HCT116 (cell line): ENCODE measurements around the gene THEM4. TPM values are rescaled to one million over a fixed set of nuclear protein-coding genes. Genes with fewer than 3 reads are reported as not detected.
"Not testable (repeated sequence)": the region's sequence is repeated elsewhere in the genome, so short reads cannot be mapped to it uniquely, and the experiment has no call there.

Experiments
- ATAC-seq: fragments of 200-7000 bp; cut with Tn5 transposase; 2 replicates; pipeline ENCODE4 v1.9.1; 2020; ENCODE audit warnings: mild to moderate bottlenecking, moderate library complexity
- BruUV-seq: library from RNA; stranded (reverse); fragments of 400-500 nt; replicated peaks from 2 replicates; lab custom pipeline; 2021; lab: Mats Ljungman, UMichigan
- CTCF ChIA-PET: fragments of 300-600 bp; sonication (Branson Sonifier 250); formaldehyde crosslinking; loops from one replicate; lab custom pipeline; 2021; ENCODE audit warnings: antibody characterized with exemption; lab: Charles Lee
- POLR2A ChIA-PET: fragments of 300-600, 350-600 bp; sonication (Branson Sonifier 250); formaldehyde crosslinking; loops from one replicate; lab custom pipeline; 2021; ENCODE audit warnings: antibody characterized with exemption; lab: Charles Lee
- RAD21 ChIA-PET, 2 experiments: fragments of 300-600 bp; sonication (Branson Sonifier 250); formaldehyde crosslinking; loops; one replicate each; lab custom pipeline; 2023; ENCODE audit warnings: low total read pairs in 2 of 2; ENCODE audit not compliant: uncharacterized antibody in 2 of 2, unreplicated experiment in 2 of 2, low non-redundant PET in 1 of 2; lab: Charles Lee
- DNase-seq: peaks from one replicate; pipeline ENCODE4 v3.0.0-alpha.2; 2010; ENCODE audit warnings: low read depth, low spot score
- H2AFZ ChIP-seq: fragments of 200-600 bp; shearing (Covaris generic), sonication (generic); 2 replicates; pipeline ENCODE4 v1.6.1; 2017; ENCODE audit warnings: low read depth, mixed run types, mixed read lengths, antibody characterized with exemption, low read length; ENCODE audit not compliant: poor library complexity, severe bottlenecking
- H3K27ac ChIP-seq: 2 replicates; pipeline ENCODE4 v1.5.1; 2012; ENCODE audit warnings: low read depth, low read length
- H3K27me3 ChIP-seq: fragments of 200-600 bp; sonication (generic); 2 replicates; pipeline ENCODE4 v1.6.1; 2016; ENCODE audit warnings: mixed run types, low read length, mixed read lengths; ENCODE audit not compliant: insufficient read depth
- H3K36me3 ChIP-seq, 2 experiments: fragments of 200-500 bp in 1 of 2; fragments of 200-600 bp in 1 of 2; sonication (Bioruptor generic) in 1 of 2; sonication (generic) in 1 of 2; 2 replicates each; pipeline versions ENCODE4 v1.5.1 to v1.6.1; 2014 to 2016; ENCODE audit warnings: low read length in 2 of 2, inconsistent platforms in 1 of 2, mixed read lengths in 1 of 2, mixed run types in 1 of 2; ENCODE audit not compliant: insufficient read depth in 2 of 2, control insufficient read depth in 1 of 2
- H3K4me1 ChIP-seq, 2 experiments: fragments of 200-600 bp in 1 of 2; sonication (generic) in 1 of 2; 2 replicates each; pipeline versions ENCODE4 v1.5.1 to v1.6.1; 2012 to 2017; ENCODE audit warnings: low read length in 2 of 2, inconsistent platforms in 1 of 2, mild to moderate bottlenecking in 1 of 2, mixed read lengths in 1 of 2, mixed run types in 1 of 2, moderate library complexity in 1 of 2; ENCODE audit not compliant: insufficient read depth in 2 of 2, control insufficient read depth in 1 of 2
- H3K4me2 ChIP-seq: fragments of 200-600 bp; sonication (generic); 2 replicates; pipeline ENCODE4 v1.6.1; 2017; ENCODE audit warnings: mixed run types, low read length, mixed read lengths
- H3K4me3 ChIP-seq, 2 experiments: fragments of 200-600 bp in 1 of 2; sonication (generic) in 1 of 2; replicated peaks in 1 of 2; 2 replicates each; pipeline ENCODE4 v1.5.1; 2011 to 2016; ENCODE audit warnings: low read length in 2 of 2, control low read depth in 1 of 2, low read depth in 1 of 2, mild to moderate bottlenecking in 1 of 2, mixed read lengths in 1 of 2, mixed run types in 1 of 2
- H3K79me2 ChIP-seq: fragments of 200-600 bp; sonication (generic); 2 replicates; pipeline ENCODE4 v1.6.1; 2017; ENCODE audit warnings: mild to moderate bottlenecking, mixed run types, low read length, moderate library complexity, mixed read lengths; ENCODE audit not compliant: insufficient read depth
- H3K9ac ChIP-seq: fragments of 200-600 bp; sonication (generic); 2 replicates; pipeline ENCODE4 v1.6.1; 2016; ENCODE audit warnings: low read length, mixed read lengths
- H3K9me2 ChIP-seq: fragments of 200-600 bp; sonication (generic), shearing (Covaris generic); 2 replicates; pipeline ENCODE4 v1.6.1; 2017; ENCODE audit warnings: mixed run types, mild to moderate bottlenecking, moderate library complexity; ENCODE audit not compliant: insufficient read depth
- H3K9me3 ChIP-seq, 2 experiments: fragments of 200-500 bp in 1 of 2; fragments of 200-600 bp in 1 of 2; sonication (Bioruptor generic) in 1 of 2; sonication (generic) in 1 of 2; 2 replicates each; pipeline ENCODE4 v1.6.1; 2014 to 2017; ENCODE audit warnings: low read length in 2 of 2, mixed read lengths in 2 of 2, inconsistent platforms in 1 of 2, low read depth in 1 of 2, mild to moderate bottlenecking in 1 of 2, mixed run types in 1 of 2, moderate library complexity in 1 of 2; ENCODE audit not compliant: control insufficient read depth in 1 of 2, insufficient read depth in 1 of 2
- H4K20me1 ChIP-seq: fragments of 200-600 bp; sonication (generic), shearing (Covaris generic); 2 replicates; pipeline ENCODE4 v1.6.1; 2017; ENCODE audit warnings: mixed run types, mild to moderate bottlenecking, moderate library complexity; ENCODE audit not compliant: insufficient read depth
- CBX3 ChIP-seq: IDR thresholded peaks from 2 replicates; pipeline ENCODE4 v1.6.1; 2012; ENCODE audit warnings: low read depth
- CEBPB ChIP-seq: IDR thresholded peaks from 2 replicates; pipeline ENCODE4 v1.6.1; 2012; ENCODE audit warnings: low read depth
- EGR1 ChIP-seq: IDR thresholded peaks from 2 replicates; pipeline ENCODE4 v1.6.1; 2012; ENCODE audit warnings: low read depth
- EZH2phosphoT487 ChIP-seq: fragments of 200-600 bp; IDR thresholded peaks from 2 replicates; pipeline ENCODE4 v1.6.1; 2018; ENCODE audit warnings: antibody characterized with exemption, borderline replicate concordance
- FOSL1 ChIP-seq: IDR thresholded peaks from 2 replicates; pipeline ENCODE4 v1.6.1; 2012; ENCODE audit warnings: low read depth
- POLR2AphosphoS5 ChIP-seq: IDR thresholded peaks from 2 replicates; pipeline ENCODE4 v1.6.1; 2011; ENCODE audit warnings: mild to moderate bottlenecking, low read depth, low read length, moderate library complexity
- RAD21 ChIP-seq: IDR thresholded peaks from 2 replicates; pipeline ENCODE4 v1.6.1; 2012; ENCODE audit warnings: low read depth, mild to moderate bottlenecking
- SIN3A ChIP-seq: IDR thresholded peaks from 2 replicates; pipeline ENCODE4 v1.6.1; 2012; ENCODE audit warnings: low read depth
- SRF ChIP-seq: IDR thresholded peaks from 2 replicates; pipeline ENCODE4 v1.6.1; 2012; ENCODE audit warnings: low read depth
- TCF7L2 ChIP-seq: IDR thresholded peaks from 2 replicates; pipeline ENCODE4 v1.7.0; 2011; ENCODE audit warnings: borderline replicate concordance, inconsistent platforms; ENCODE audit not compliant: insufficient read depth, insufficient read length; ENCODE audit errors: extremely low read depth
- YY1 ChIP-seq: IDR thresholded peaks from 2 replicates; pipeline ENCODE4 v1.6.1; 2011; ENCODE audit warnings: low read length, low read depth, moderate library complexity, mild to moderate bottlenecking; ENCODE audit not compliant: insufficient replicate concordance; ENCODE audit errors: extremely low read depth
- ZFX ChIP-seq: fragments of 450-650 bp; IDR thresholded peaks from 2 replicates; pipeline ENCODE4 v1.6.1; 2017
- ZNF274 ChIP-seq: fragments of 200-500 bp; sonication (Bioruptor generic); IDR thresholded peaks from 2 replicates; pipeline ENCODE4 v1.6.1; 2014; ENCODE audit warnings: mild to moderate bottlenecking, low read depth, low read length, inconsistent platforms
- intact Hi-C: fragments of 100-400 bp; cut with micrococcal nuclease; formaldehyde crosslinking; loops from 2 replicates; pipeline ENCODE4 v1.10.0; 2022
- total RNA-seq: library from RNA; stranded (reverse); gene quantifications from one replicate; pipeline ENCODE4 v1.2.1, GENCODE V29; 2021; ENCODE audit not compliant: unreplicated experiment
- TF ChIP-seq, protein P1 (sequence below), 3 experiments: fragments of 200-600 bp in 1 of 3; sonication (generic) in 1 of 3; IDR thresholded peaks in 2 of 3; conservative IDR thresholded peaks in 1 of 3; 2 replicates each; pipeline ENCODE4 v1.5.1; 2012 to 2017; ENCODE audit warnings: low read depth in 2 of 3, low read length in 2 of 3, antibody characterized with exemption in 1 of 3, borderline replicate concordance in 1 of 3, control low read depth in 1 of 3, mild to moderate bottlenecking in 1 of 3, mixed read lengths in 1 of 3, mixed run types in 1 of 3, moderate library complexity in 1 of 3; ENCODE audit not compliant: insufficient read depth in 1 of 3
- TF ChIP-seq, protein P2 (sequence below): IDR thresholded peaks from 2 replicates; pipeline ENCODE4 v1.6.1; 2012
- TF ChIP-seq, protein P3 (sequence below): IDR thresholded peaks from 2 replicates; pipeline ENCODE4 v1.6.1; 2012; ENCODE audit warnings: low read depth
- TF ChIP-seq, protein P4 (sequence below): IDR thresholded peaks from 2 replicates; pipeline ENCODE4 v1.6.1; 2012

Gene THEM4
- total RNA-seq, 1 experiment from 2014 or later, result 17.0 TPM

DNA sequence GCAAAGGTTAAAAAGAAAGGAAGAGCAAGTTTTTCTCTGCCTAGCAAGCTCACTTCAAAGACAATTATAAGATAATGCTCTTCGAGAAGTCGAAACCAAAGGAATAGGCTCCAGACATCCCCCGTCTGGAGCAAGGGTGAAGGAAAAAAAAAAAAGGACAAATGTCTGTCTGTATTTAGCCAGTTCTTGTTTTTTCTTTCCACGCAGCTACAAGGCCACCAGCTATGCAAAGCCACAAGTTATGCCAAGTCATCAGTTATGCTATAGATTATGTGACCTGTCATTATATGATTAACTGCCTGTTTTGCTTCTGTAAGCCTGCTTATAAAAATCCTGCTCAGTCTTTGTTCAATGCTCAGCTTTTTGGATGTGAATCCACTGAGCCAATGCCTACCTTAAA lies 53.4 kb downstream of the THEM4 start:
- CTCF ChIA-PET, result no interaction called here
- TF ChIP-seq EGR1, result no peak
- TF ChIP-seq, protein P1, sequence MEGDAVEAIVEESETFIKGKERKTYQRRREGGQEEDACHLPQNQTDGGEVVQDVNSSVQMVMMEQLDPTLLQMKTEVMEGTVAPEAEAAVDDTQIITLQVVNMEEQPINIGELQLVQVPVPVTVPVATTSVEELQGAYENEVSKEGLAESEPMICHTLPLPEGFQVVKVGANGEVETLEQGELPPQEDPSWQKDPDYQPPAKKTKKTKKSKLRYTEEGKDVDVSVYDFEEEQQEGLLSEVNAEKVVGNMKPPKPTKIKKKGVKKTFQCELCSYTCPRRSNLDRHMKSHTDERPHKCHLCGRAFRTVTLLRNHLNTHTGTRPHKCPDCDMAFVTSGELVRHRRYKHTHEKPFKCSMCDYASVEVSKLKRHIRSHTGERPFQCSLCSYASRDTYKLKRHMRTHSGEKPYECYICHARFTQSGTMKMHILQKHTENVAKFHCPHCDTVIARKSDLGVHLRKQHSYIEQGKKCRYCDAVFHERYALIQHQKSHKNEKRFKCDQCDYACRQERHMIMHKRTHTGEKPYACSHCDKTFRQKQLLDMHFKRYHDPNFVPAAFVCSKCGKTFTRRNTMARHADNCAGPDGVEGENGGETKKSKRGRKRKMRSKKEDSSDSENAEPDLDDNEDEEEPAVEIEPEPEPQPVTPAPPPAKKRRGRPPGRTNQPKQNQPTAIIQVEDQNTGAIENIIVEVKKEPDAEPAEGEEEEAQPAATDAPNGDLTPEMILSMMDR (IDR thresholded peaks at IDR 0.05 in 2 of 3, conservative IDR thresholded peaks at IDR 0.05 in 1 of 3; ENCODE audit: borderline replicate concordance in 1 of 3, insufficient read depth in 1 of 3, low read depth in 2 of 3, low read length in 2 of 3), result no peak
- TF ChIP-seq POLR2AphosphoS5, result no peak
- TF ChIP-seq FOSL1, result no peak
- TF ChIP-seq ZFX, result no peak
- TF ChIP-seq, protein P2, sequence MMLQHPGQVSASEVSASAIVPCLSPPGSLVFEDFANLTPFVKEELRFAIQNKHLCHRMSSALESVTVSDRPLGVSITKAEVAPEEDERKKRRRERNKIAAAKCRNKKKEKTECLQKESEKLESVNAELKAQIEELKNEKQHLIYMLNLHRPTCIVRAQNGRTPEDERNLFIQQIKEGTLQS, result no peak
- no peak for TF ChIP-seq TCF7L2
- no peak for TF ChIP-seq YY1
- TF ChIP-seq ZNF274, result no peak
- no peak for TF ChIP-seq SIN3A
- TF ChIP-seq EZH2phosphoT487, result no peak
- TF ChIP-seq, protein P3, sequence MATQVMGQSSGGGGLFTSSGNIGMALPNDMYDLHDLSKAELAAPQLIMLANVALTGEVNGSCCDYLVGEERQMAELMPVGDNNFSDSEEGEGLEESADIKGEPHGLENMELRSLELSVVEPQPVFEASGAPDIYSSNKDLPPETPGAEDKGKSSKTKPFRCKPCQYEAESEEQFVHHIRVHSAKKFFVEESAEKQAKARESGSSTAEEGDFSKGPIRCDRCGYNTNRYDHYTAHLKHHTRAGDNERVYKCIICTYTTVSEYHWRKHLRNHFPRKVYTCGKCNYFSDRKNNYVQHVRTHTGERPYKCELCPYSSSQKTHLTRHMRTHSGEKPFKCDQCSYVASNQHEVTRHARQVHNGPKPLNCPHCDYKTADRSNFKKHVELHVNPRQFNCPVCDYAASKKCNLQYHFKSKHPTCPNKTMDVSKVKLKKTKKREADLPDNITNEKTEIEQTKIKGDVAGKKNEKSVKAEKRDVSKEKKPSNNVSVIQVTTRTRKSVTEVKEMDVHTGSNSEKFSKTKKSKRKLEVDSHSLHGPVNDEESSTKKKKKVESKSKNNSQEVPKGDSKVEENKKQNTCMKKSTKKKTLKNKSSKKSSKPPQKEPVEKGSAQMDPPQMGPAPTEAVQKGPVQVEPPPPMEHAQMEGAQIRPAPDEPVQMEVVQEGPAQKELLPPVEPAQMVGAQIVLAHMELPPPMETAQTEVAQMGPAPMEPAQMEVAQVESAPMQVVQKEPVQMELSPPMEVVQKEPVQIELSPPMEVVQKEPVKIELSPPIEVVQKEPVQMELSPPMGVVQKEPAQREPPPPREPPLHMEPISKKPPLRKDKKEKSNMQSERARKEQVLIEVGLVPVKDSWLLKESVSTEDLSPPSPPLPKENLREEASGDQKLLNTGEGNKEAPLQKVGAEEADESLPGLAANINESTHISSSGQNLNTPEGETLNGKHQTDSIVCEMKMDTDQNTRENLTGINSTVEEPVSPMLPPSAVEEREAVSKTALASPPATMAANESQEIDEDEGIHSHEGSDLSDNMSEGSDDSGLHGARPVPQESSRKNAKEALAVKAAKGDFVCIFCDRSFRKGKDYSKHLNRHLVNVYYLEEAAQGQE, result no peak
- no peak for TF ChIP-seq SRF
- no peak for TF ChIP-seq RAD21
- no peak for TF ChIP-seq CEBPB
- TF ChIP-seq CBX3, result no peak
- TF ChIP-seq, protein P4, sequence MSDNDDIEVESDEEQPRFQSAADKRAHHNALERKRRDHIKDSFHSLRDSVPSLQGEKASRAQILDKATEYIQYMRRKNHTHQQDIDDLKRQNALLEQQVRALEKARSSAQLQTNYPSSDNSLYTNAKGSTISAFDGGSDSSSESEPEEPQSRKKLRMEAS, result no peak

DNA sequence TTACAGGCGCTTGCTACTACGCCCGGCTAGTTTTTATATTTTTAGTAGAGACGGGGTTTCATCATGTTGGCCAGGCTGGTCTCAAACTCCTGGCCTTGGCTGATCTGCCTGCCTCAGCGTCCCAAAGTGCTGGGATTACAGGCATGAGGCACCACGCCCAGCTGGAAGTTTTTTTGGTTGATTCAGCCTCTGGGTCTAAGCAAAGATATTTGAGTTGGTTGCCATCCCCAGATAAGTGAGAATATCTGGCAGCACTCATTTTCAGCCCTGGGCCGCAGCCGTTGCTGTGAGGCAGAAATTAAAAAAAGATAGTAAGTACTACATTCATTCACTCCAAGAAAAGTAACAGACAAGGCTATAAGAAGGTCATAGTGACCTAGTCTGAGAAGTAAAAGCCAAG lies 53.8 kb downstream of the THEM4 start:
- H3K4me2 ChIP-seq, H3K36me3 ChIP-seq, CTCF ChIA-PET, H3K27ac ChIP-seq, RAD21 ChIA-PET, H3K4me3 ChIP-seq, H4K20me1 ChIP-seq, H3K27me3 ChIP-seq, H3K9me3 ChIP-seq, DNase-seq, ATAC-seq, POLR2A ChIA-PET, BruUV-seq, H3K9me2 ChIP-seq, H3K9ac ChIP-seq, H2AFZ ChIP-seq, intact Hi-C loops, H3K79me2 ChIP-seq, H3K4me1 ChIP-seq: not testable (repeated sequence)

More for the DNA sequence above, 53.4 kb downstream of the THEM4 start:
- no peaks in the 10 kb centered on the region for H3K4me1 ChIP-seq
- ChIA-PET POLR2A (no interaction called here), RAD21 (no interaction called here)
- H3K9me2 ChIP-seq, result no peaks in the 10 kb centered on the region
- H3K4me3 ChIP-seq, result no peak overlapping the region
- DNase-seq (no peak), ATAC-seq (no peak)
- no peak overlapping the region for H3K27ac ChIP-seq
- peaks cover 6% of the 10 kb centered on the region; the same call in 1 of the 2 replicates for H3K27me3 ChIP-seq
- H2AFZ ChIP-seq, result no peak overlapping the region
- intact Hi-C loops, result no loop called here
- H3K4me2 ChIP-seq, result no peak overlapping the region
- no peaks in the 10 kb centered on the region for H3K9me3 ChIP-seq
- no peaks in the 10 kb centered on the region for H4K20me1 ChIP-seq
- no peak overlapping the region for H3K9ac ChIP-seq
- no peaks in the 10 kb centered on the region for H3K36me3 ChIP-seq
- H3K79me2 ChIP-seq, result no peaks in the 10 kb centered on the region
- no TSS peak for BruUV-seq
